Measurements from ENCODE around the gene SREK1.

GRCh38 chr5:66209350-66209749 lies 65.2 kb downstream of the SREK1 start:
- TF ChIP-seq CTCF (IDR thresholded peaks at IDR 0.05) (peak in 1 of 6 experiments; percentile 18), POLR2A (IDR thresholded peaks at IDR 0.05) (no peak)
